GM12878 (cell line): ENCODE data around the gene NAPEPLD. TPM values are rescaled to one million over a fixed set of nuclear protein-coding genes. Genes with fewer than 3 reads are reported as not detected.
A peak's percentile ranks its signal among the peaks of the same experiment; 100 is the strongest.

Experiments
- ATAC-seq: fragments of 200-7000 bp; cut with Tn5 transposase; 3 replicates; pipeline ENCODE4 v1.9.1; 2020; ENCODE audit warnings: mild to moderate bottlenecking, moderate library complexity
- BruUV-seq: library from RNA; stranded (reverse); fragments of 400-500 nt; replicated peaks from 2 replicates; lab custom pipeline; 2021; lab: Mats Ljungman, UMichigan
- CTCF ChIA-PET: fragments of 300-600 bp; sonication (Branson Sonifier 250); formaldehyde crosslinking; extraction: SDS; loops from one replicate; lab custom pipeline; 2021; ENCODE audit warnings: inconsistent platforms; lab: Yijun Ruan, JAX
- POLR2A ChIA-PET: fragments of 350-600 bp; formaldehyde crosslinking; extraction: SDS; loops from one replicate; lab custom pipeline; 2021; ENCODE audit warnings: inconsistent platforms; lab: Charles Lee
- RAD21 ChIA-PET: fragments of 300-600 bp; sonication (Branson Sonifier 250); formaldehyde crosslinking; loops from one replicate; lab custom pipeline; 2023; ENCODE audit warnings: antibody characterized with exemption; ENCODE audit not compliant: unreplicated experiment; lab: Charles Lee
- SMC1A ChIA-PET: fragments of 300-600 bp; sonication (Branson Sonifier 250); formaldehyde crosslinking; loops from one replicate; lab custom pipeline; 2023; ENCODE audit not compliant: unreplicated experiment, uncharacterized antibody; lab: Charles Lee
- DNase-seq: peaks from one replicate; pipeline ENCODE4 v3.0.0-alpha.2; 2011; ENCODE audit warnings: low read depth, low spot score
- FAIRE-seq: peaks from 3 replicates; lab custom pipeline; 2011; peaks lifted over from hg19 to GRCh38; lab: Jason Lieb, UNC
- H2AFZ ChIP-seq: 2 replicates; pipeline ENCODE4 v1.6.0; 2011; ENCODE audit warnings: low read depth, low read length, control low read depth; ENCODE audit not compliant: control insufficient read depth
- H3K27ac ChIP-seq: 2 replicates; pipeline ENCODE4 v1.5.1; 2011; ENCODE audit warnings: control low read depth; ENCODE audit not compliant: control insufficient read depth, insufficient read depth
- H3K27me3 ChIP-seq, 2 experiments: replicated peaks in 1 of 2; 2 replicates each; pipeline versions ENCODE4 v1.6.0 to v1.6.1; 2011; ENCODE audit warnings: low read length in 1 of 2; ENCODE audit not compliant: control insufficient read depth in 2 of 2, insufficient read depth in 2 of 2
- H3K36me3 ChIP-seq, 2 experiments: 2 replicates each; pipeline ENCODE4 v1.5.1; 2011; ENCODE audit warnings: low read length in 1 of 2; ENCODE audit not compliant: control insufficient read depth in 2 of 2, insufficient read depth in 2 of 2
- H3K4me1 ChIP-seq: 2 replicates; pipeline ENCODE4 v1.6.1; 2011; ENCODE audit warnings: mild to moderate bottlenecking, low read length, moderate library complexity, mixed read lengths; ENCODE audit not compliant: control insufficient read depth, insufficient read depth
- H3K4me2 ChIP-seq: 2 replicates; pipeline ENCODE4 v1.6.0; 2011; ENCODE audit warnings: control low read depth; ENCODE audit not compliant: control insufficient read depth, insufficient read depth
- H3K4me3 ChIP-seq: fragments of 200-600 bp; sonication (generic); 2 replicates; pipeline ENCODE4 v1.5.1; 2016
- H3K79me2 ChIP-seq: 2 replicates; pipeline ENCODE4 v1.6.0; 2011; ENCODE audit warnings: low read length; ENCODE audit not compliant: control insufficient read depth, insufficient read depth
- H3K9ac ChIP-seq: 2 replicates; pipeline ENCODE4 v1.8.0; 2011; ENCODE audit warnings: low read length, control low read depth, mixed read lengths; ENCODE audit not compliant: control insufficient read depth, insufficient read depth
- H3K9me3 ChIP-seq: replicated peaks from 3 replicates; pipeline ENCODE4 v1.5.1; 2011; ENCODE audit warnings: mild to moderate bottlenecking, low read length; ENCODE audit not compliant: control insufficient read depth, insufficient read depth
- H4K20me1 ChIP-seq: 2 replicates; pipeline ENCODE4 v1.6.0; 2011; ENCODE audit not compliant: control insufficient read depth, insufficient read depth
- CREB1 ChIP-seq: IDR thresholded peaks from 2 replicates; pipeline ENCODE4 v1.6.1; 2012; ENCODE audit warnings: low read depth, mild to moderate bottlenecking, inconsistent platforms
- ELK1 ChIP-seq: IDR thresholded peaks from 2 replicates; pipeline ENCODE4 v1.6.1; 2012; ENCODE audit warnings: low read depth, low read length, improper control_type of control experiment
- HDAC6 ChIP-seq: fragments of 200-600 bp; sonication (generic); IDR thresholded peaks from one replicate; pipeline ENCODE4 v1.8.0; 2017; ENCODE audit warnings: antibody characterized with exemption; ENCODE audit not compliant: unreplicated experiment
- NR2F1 ChIP-seq: fragments of 450-650 bp; conservative IDR thresholded peaks from 2 replicates; pipeline ENCODE4 v1.6.1; 2017; ENCODE audit warnings: mild to moderate bottlenecking
- POU2F2 ChIP-seq: IDR thresholded peaks from 3 replicates; pipeline ENCODE4 v1.6.1; 2011; ENCODE audit warnings: low read depth, mild to moderate bottlenecking, low read length, borderline replicate concordance
- RB1 ChIP-seq: fragments of 450-650 bp; formaldehyde crosslinking; IDR thresholded peaks from 2 replicates; pipeline ENCODE4 v1.6.1; 2017; ENCODE audit warnings: mild to moderate bottlenecking, borderline replicate concordance
- SREBF1 ChIP-seq: IDR thresholded peaks from 2 replicates; pipeline ENCODE4 v1.6.1; 2012; ENCODE audit warnings: mild to moderate bottlenecking, low read length
- TARDBP ChIP-seq: IDR thresholded peaks from 2 replicates; pipeline ENCODE4 v1.6.1; 2016; ENCODE audit warnings: borderline replicate concordance
- ZNF687 ChIP-seq: fragments of 450-650 bp; IDR thresholded peaks from 2 replicates; pipeline ENCODE4 v1.6.1; 2017; ENCODE audit warnings: mild to moderate bottlenecking, moderate library complexity
- WGBS: methylation state at CpG from one replicate; pipeline ENCODE4 v1.1.6; 2016; ENCODE audit warnings: low lambda C conversion rate; ENCODE audit not compliant: insufficient replicate concordance, insufficient coverage; ENCODE audit errors: missing lambda C conversion rate; 5-methylcytosine and 5-hydroxymethylcytosine counted together
- in situ Hi-C: fragments of 300-500 bp; cut with MboI; formaldehyde crosslinking; loops from 9 replicates; pipeline ENCODE4 v1.14.3; 2018; ENCODE audit warnings: mixed read lengths
- intact Hi-C: fragments of 100-400 bp; cut with micrococcal nuclease; formaldehyde crosslinking; loops from one replicate; pipeline ENCODE4 v1.14.2; 2022; ENCODE audit not compliant: unreplicated experiment
- polyA plus RNA-seq, 11 experiments: library from polyadenylated mRNA; depleted of rRNA in 4 of 11; unstranded in 6 of 11; stranded (reverse) in 5 of 11; fragments of >200 nt; fragmentation: Nextera tagmentation in 4 of 11; fragmentation: Illumina TruSeq in 1 of 11; extraction: Ambion mirVana in 4 of 11; extraction: Trizol in 1 of 11; gene quantifications; 1 replicate in 1 of 11; 2 replicates in 10 of 11; pipeline versions ENCODE4 v1.2.1 to v1.2.3, GENCODE V29; 2011 to 2016; ENCODE audit warnings: inconsistent platforms in 2 of 11, missing spikeins in 2 of 11, low read depth in 1 of 11
- total RNA-seq, 4 experiments: library from RNA; depleted of rRNA in 3 of 4; stranded (reverse); fragments of >200 nt in 3 of 4; fragmentation: Illumina TruSeq in 1 of 4; extraction: Trizol in 1 of 4; gene quantifications; 2 replicates each; pipeline versions ENCODE4 v1.2.1 to v1.2.3, GENCODE V29; 2013 to 2021
- TF ChIP-seq, protein P1 (sequence below): IDR thresholded peaks from 2 replicates; pipeline ENCODE4 v1.6.1; 2011; ENCODE audit warnings: borderline replicate concordance, low read depth, mild to moderate bottlenecking, moderate library complexity, mixed read lengths, low read length; ENCODE audit not compliant: insufficient read depth; ENCODE audit errors: extremely low read length
- TF ChIP-seq, protein P2 (sequence below): IDR thresholded peaks from 2 replicates; pipeline ENCODE4 v1.6.1; 2012; ENCODE audit warnings: low read depth, low read length, improper control_type of control experiment
- TF ChIP-seq, protein P3 (sequence below): IDR thresholded peaks from 2 replicates; pipeline ENCODE4 v1.6.1; 2011; ENCODE audit warnings: borderline replicate concordance, low read depth, mild to moderate bottlenecking, moderate library complexity, low read length; ENCODE audit not compliant: insufficient read depth, poor library complexity, severe bottlenecking

The NAPEPLD gene
- total and polyA plus RNA-seq, 10 of the 15 experiments (the other 5 are each of a cell fraction or from before 2014, with no cell fraction given) = 6.0 to 16.2 (median 8.6) TPM

GRCh38 chr7:103101543-103101942, 47.4 kb downstream of the NAPEPLD start (continued):
- TF ChIP-seq, protein P1, sequence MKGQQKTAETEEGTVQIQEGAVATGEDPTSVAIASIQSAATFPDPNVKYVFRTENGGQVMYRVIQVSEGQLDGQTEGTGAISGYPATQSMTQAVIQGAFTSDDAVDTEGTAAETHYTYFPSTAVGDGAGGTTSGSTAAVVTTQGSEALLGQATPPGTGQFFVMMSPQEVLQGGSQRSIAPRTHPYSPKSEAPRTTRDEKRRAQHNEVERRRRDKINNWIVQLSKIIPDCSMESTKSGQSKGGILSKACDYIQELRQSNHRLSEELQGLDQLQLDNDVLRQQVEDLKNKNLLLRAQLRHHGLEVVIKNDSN = no peak

- no peak for FAIRE-seq
- no peak overlapping the region for H2AFZ ChIP-seq
- no peak overlapping the region for H3K27ac ChIP-seq
- no peak overlapping the region for H3K4me2 ChIP-seq
- H3K9ac ChIP-seq = no peak overlapping the region
- ChIA-PET SMC1A (no interaction called here), RAD21 (no interaction called here)
- H3K4me1 ChIP-seq = no peaks in the 10 kb centered on the region
- no peak overlapping the region for H3K4me3 ChIP-seq
- H3K36me3 ChIP-seq = peaks cover 0 to 13% of the 10 kb centered on the region in 2 experiments; a peak in 2 of 4 replicates
- in situ Hi-C loops = no loop called here
- no peaks in the 10 kb centered on the region for H3K79me2 ChIP-seq
- TF ChIP-seq NR2F1 (no peak), RB1 (no peak), CREB1 (no peak), SREBF1 (no peak), TARDBP (no peak), ZNF687 (no peak), HDAC6 (no peak), ELK1 (no peak), POU2F2 (no peak)
- TF ChIP-seq, protein P2, sequence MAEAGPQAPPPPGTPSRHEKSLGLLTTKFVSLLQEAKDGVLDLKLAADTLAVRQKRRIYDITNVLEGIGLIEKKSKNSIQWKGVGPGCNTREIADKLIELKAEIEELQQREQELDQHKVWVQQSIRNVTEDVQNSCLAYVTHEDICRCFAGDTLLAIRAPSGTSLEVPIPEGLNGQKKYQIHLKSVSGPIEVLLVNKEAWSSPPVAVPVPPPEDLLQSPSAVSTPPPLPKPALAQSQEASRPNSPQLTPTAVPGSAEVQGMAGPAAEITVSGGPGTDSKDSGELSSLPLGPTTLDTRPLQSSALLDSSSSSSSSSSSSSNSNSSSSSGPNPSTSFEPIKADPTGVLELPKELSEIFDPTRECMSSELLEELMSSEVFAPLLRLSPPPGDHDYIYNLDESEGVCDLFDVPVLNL = no peak
- TF ChIP-seq, protein P3, sequence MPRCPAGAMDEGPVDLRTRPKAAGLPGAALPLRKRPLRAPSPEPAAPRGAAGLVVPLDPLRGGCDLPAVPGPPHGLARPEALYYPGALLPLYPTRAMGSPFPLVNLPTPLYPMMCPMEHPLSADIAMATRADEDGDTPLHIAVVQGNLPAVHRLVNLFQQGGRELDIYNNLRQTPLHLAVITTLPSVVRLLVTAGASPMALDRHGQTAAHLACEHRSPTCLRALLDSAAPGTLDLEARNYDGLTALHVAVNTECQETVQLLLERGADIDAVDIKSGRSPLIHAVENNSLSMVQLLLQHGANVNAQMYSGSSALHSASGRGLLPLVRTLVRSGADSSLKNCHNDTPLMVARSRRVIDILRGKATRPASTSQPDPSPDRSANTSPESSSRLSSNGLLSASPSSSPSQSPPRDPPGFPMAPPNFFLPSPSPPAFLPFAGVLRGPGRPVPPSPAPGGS = no peak
- TF ChIP-seq, all 136 proteins: peak for 0
- TSS peak; percentile 21 for BruUV-seq
- no peaks in the 10 kb centered on the region for H3K27me3 ChIP-seq
- ATAC-seq = no peak
- CTCF ChIA-PET = no interaction called here
- intact Hi-C loops = no loop called here
- WGBS = 67% methylated on average over 3 of the region's 3 CpGs
- no peaks in the 10 kb centered on the region for H3K9me3 ChIP-seq
- POLR2A ChIA-PET = no interaction called here
- no peak for DNase-seq
- H4K20me1 ChIP-seq = no peaks in the 10 kb centered on the region
These were observed 48.6 kb downstream of the NAPEPLD start for GRCh38 chr7:103100348-103100747.
